ENCODE data around the gene COL4A3.
A peak's percentile ranks its signal among the peaks of the same experiment; 100 is the strongest.

COL4A3 gene

DNA sequence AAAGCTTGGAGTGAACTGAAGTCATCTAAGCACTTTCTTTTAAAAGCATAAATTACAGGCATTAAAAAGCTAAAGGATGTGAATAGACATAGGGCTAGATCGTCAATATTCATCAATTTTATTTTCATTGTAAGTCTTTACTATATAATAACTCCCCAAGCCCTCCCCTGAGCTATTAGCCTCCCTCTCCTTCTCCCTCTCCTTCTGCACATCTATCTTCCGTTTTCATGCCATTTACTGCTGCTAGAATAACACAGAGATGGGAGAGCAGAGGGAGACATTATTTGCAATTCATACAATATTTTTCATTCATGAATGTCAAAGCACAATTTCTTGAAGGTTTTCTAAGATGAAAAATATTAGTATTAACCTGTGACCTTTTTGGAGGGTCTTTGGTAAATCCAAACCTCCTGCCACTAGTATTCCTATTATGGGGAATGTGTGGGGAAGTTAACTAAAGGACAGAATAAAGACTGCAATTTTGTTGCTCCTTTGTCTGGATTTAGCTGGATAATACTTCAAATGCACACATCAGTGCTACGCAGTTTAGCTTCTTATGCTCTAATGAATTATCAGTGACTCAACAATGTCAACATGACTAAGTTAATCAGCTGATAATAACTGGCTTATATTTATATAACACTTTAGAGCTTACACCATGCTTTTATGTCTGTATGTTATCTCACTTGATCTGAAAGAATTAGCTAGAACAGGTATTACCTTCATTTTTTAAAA lies 132.4 kb downstream of the COL4A3 start:
- no peak for DNase-seq

DNA sequence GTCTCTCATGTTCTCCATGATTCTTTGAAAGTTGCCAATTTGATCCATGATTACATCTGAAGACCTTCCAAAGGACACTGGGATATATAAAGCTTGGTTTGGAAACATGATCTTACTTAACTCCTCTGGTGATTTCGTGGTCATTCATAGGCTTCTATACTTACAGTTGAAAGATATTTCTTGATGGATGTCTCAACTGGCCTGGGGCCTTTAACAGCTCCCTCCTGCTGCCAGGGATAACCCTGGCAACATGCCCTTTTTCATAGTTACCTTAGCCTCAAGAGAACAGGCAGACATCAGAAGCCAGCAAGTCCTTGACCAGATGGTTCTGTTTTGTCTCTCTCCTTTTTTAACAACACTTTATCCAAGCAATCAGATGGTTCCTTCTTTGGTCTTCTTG lies 137.1 kb downstream of the COL4A3 start:
- no peak for DNase-seq

GRCh38 chr2:227308784-227309183 lies 144.4 kb downstream of the COL4A3 start:
- DNase-seq, result peak; percentile 28

- DNase-seq, result no peak
Measured at GRCh38 chr2:227310756-227311110, 146.3 kb downstream of the COL4A3 start.

- DNase-seq, result no peak
Measured at GRCh38 chr2:227311861-227312506, 147.6 kb downstream of the COL4A3 start.

GRCh38 chr2:227312579-227312978 lies 148.2 kb downstream of the COL4A3 start:
- DNase-seq, result no peak

- no peak for DNase-seq
Measured at GRCh38 chr2:227313310-227313709, 148.9 kb downstream of the COL4A3 start.

GRCh38 chr2:227317834-227318233 lies 153.4 kb downstream of the COL4A3 start:
- no peak for DNase-seq

GRCh38 chr2:227320305-227321094 lies 156.1 kb downstream of the COL4A3 start:
- no peak for DNase-seq

GRCh38 chr2:227322530-227323205 lies 158.2 kb downstream of the COL4A3 start:
- no peak for DNase-seq

- DNase-seq, result no peak
Measured at GRCh38 chr2:227323818-227324217, 159.4 kb downstream of the COL4A3 start.

DNA sequence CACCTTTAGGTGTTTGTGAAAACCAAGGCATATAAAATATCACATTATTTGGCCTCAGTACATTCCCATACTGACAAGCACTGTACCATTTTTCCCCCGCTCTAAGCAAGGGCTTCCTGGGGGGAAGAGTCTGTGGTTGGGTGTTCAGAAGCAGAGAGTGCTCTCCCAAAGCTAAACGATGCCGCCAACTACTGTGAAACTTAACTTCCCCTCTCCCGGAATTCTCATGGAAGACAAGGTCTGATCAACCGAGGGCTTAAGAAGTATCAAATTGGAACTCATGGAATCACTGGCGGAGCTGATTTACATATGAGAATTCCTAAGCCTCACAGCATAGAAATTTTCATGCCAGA lies 160.2 kb downstream of the COL4A3 start:
- DNase-seq, result no peak

DNA sequence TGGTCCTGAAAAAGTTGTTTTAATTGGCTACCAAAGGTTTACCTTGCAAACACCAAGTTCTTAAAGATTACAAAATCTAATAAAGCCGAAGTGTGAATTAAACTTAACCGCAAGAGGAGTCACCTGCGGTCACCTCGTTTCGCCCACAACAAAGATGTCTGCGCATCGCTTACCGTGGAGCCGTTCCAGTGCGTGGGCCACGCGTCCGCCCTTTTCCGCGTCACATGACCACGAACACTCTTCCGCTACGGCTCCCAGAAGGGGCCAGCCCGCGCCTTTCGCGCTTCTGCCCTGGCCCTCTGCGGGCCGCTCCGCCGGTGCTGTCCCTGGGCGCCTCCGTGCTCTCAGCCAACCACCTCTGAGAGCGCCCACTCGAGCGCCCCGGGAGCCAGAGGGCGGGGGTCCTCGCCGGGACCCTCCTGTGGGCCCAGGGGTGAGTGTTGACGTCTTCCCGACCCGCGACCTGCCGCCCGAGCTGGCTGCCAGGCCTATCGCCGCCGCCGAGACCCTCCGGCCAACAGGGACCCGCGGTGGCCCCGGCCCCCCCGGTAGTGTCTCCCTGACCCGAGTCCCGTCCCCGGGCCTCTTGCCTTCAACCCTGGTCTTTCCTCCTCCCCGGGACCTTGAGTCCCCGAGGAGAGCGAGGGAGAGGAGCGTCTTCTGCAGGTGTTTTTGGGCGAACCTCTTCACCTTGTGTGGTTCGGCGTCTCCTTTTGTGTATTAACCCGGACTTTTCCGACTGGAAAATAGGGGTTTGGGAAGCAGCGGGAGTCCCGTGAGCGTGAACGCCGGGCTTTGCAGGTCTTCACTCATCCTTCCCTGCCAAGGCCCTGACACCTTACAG lies 160.8 kb downstream of the COL4A3 start, which contains the start of gene MFF:
TSS of gene MFF (plus strand) at position 257 of the 844 bp plus-strand sequence. CDS start 5,415 bp downstream, outside the sequence.
- DNase-seq, result peak; percentile 92

- DNase-seq, result peak; percentile 37
Measured at GRCh38 chr2:227325839-227326195, 161.4 kb downstream of the COL4A3 start.

- no peak for DNase-seq
Measured at GRCh38 chr2:227326783-227327182, 162.4 kb downstream of the COL4A3 start.

GRCh38 chr2:227335713-227336112 lies 171.3 kb downstream of the COL4A3 start:
- no peak for DNase-seq

DNA sequence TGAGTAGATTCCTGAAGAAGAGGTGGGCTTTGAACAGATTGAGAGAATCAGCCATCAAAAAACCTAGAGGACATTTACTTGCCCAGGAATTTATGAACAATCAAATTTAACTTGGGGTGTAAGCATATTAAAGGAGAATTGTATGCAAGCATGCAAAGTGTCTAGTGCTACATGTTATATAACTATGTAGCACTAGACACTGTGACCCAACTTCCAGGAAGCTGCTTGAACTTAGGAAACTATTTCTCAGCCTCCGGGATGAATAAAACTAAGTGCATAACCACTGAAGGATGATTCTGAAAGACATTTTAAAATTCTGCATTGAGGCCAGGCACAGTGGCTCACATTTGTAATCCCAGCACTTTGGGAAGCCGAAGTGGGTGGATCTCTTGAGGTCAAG lies 173.0 kb downstream of the COL4A3 start:
- DNase-seq, result no peak

DNA sequence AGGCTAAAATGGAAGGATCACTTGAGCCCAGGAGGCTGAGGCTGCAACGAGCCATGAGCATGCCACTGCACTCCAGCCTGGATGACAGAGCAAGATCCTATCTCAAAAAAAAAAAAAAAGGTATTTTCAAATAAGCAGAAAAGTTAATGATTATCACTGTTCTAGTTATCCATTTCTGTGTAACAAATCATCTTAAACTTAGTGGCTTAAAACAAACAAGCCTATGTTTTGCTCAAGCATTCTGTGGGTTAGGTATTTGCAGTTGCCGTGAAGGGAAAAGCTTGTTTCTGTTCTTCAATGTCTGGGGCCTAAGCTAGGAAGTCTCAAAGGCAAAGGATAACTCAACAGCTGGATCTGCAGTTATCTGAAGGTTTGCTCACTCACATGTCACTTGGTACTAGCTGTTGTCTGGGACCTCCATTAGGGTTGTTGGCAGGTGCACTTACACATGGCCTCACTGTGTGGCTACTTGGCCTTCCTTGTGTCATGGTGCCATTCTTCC lies 174.7 kb downstream of the COL4A3 start:
- no peak for DNase-seq

DNA sequence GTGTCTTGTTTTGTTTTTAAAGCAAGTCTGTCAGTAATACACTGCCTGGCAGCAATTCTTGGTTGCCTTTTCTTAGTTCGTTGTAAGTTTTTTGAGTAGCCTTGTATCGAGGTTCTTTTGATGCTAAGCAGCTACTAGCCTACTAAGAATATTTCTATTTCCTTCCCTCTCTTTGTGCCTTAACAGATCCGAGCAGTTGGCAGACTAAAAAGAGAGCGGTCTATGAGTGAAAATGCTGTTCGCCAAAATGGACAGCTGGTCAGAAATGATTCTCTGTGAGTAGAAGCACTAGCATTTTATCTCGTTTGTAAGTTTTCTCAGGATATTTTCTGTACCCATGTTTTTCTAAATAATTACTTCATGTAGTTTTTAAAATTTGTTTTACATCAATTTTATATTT lies 175.7 kb downstream of the COL4A3 start:
- no peak for DNase-seq

- no peak for DNase-seq
Measured at GRCh38 chr2:227341553-227341952, 177.1 kb downstream of the COL4A3 start.

DNA sequence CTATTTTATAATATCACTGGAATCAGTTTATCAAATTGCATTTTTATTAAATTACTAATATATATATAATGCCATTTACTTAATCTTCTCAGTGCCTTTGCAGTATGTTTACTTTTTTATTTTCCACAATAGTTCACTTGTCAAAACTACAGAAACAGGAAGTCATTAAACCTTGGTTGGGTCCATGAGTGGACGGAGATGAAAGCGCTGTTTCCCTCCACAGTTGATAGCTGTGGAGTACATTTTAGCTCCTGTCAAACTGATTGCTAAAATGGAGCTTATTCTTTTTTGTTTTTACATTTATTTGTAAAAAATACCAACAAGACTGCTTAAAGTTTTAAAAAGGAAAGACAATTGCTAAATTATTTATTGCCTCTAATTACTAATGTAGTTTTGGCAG lies 179.8 kb downstream of the COL4A3 start:
- DNase-seq, result no peak

- no peak for DNase-seq
Measured at GRCh38 chr2:227347117-227347516, 182.7 kb downstream of the COL4A3 start.
